ENCODE measurements around the gene MED23. TPM values are rescaled to one million over a fixed set of nuclear protein-coding genes. Genes with fewer than 3 reads are reported as not detected.

MED23 gene
- total and polyA plus RNA-seq, 10 of the 15 experiments (the other 5 are each of a cell fraction or from before 2014, with no cell fraction given) = 7.1 to 42.9 (median 19.6) TPM

GRCh38 chr6:131636880-131637792, 9.1 kb upstream of the MED23 start, which contains the start of gene ENPP3:
TSS of gene ENPP3 (plus strand) at chr6:131637302. CDS start at chr6:131637385, 83 bp downstream.
- DNase-seq (ENCODE audit: low read depth, low spot score) (no peak), ATAC-seq (no peak), FAIRE-seq (no peak)
- Histone ChIP-seq H3K27ac (ENCODE audit: control insufficient read depth, insufficient read depth) (no peak within 1 kb of the TSS), H4K20me1 (ENCODE audit: control insufficient read depth, insufficient read depth) (no peaks in the 10 kb centered on the region; the same call in 1 of the 2 replicates), H3K4me1 (ENCODE audit: control insufficient read depth, insufficient read depth, low read length) (no peaks in the 10 kb centered on the region; the same call in 1 of the 2 replicates), H3K4me2 (ENCODE audit: control insufficient read depth, insufficient read depth) (no peak within 1 kb of the TSS), H2AFZ (ENCODE audit: control insufficient read depth, low read depth, low read length) (no peak within 1 kb of the TSS), H3K27me3 (replicated peaks in 1 of 2; ENCODE audit: control insufficient read depth in 2 of 2, insufficient read depth in 2 of 2, low read length in 1 of 2) (no peaks in the 10 kb centered on the region; a peak in 2 of 4 replicates), H3K79me2 (ENCODE audit: control insufficient read depth, insufficient read depth, low read length) (no peaks in the 10 kb centered on the region), H3K36me3 (ENCODE audit: control insufficient read depth in 2 of 2, insufficient read depth in 2 of 2, low read length in 1 of 2) (no peaks in the 10 kb centered on the region), H3K9me3 (replicated peaks; ENCODE audit: control insufficient read depth, insufficient read depth, low read length) (no peaks in the 10 kb centered on the region), H3K9ac (ENCODE audit: control insufficient read depth, insufficient read depth, low read length) (no peak within 1 kb of the TSS), H3K4me3 (no peak within 1 kb of the TSS)
- in situ Hi-C loops (cut with MboI) = no loop called here
- 62% methylated on average over 10 of the region's 10 CpGs for WGBS (ENCODE audit: insufficient coverage, insufficient replicate concordance, low lambda C conversion rate, missing lambda C conversion rate)
- no TSS peak for BruUV-seq (replicated peaks)
- intact Hi-C loops (cut with micrococcal nuclease; ENCODE audit: unreplicated experiment) = loop anchor here (5.0 kb wide), 1 partner anchor 50 kb away; no protein-coding TSS in a partner anchor
- no peak for TF ChIP-seq ETV6 (conservative IDR thresholded peaks at IDR 0.05 in 1 of 2, IDR thresholded peaks at IDR 0.05 in 1 of 2; ENCODE audit: borderline replicate concordance in 1 of 2, low read depth in 1 of 2)
- TF ChIP-seq PAX5 (IDR thresholded peaks at IDR 0.05; ENCODE audit: borderline replicate concordance, low read depth, low read length) = no peak
- TF ChIP-seq MYB (IDR thresholded peaks at IDR 0.05; ENCODE audit: borderline replicate concordance, low read depth, low read length) = no peak
- TF ChIP-seq RAD51 (IDR thresholded peaks at IDR 0.05) = no peak
- no peak for TF ChIP-seq SRF (IDR thresholded peaks at IDR 0.05; ENCODE audit: low read depth in 2 of 2, low read length in 2 of 2)
- no peak for TF ChIP-seq SIN3A (IDR thresholded peaks at IDR 0.05; ENCODE audit: low read depth, low read length)
- TF ChIP-seq BACH1 (IDR thresholded peaks at IDR 0.05; ENCODE audit: borderline replicate concordance) = no peak
- no peak for TF ChIP-seq CREM (IDR thresholded peaks at IDR 0.05; ENCODE audit: low read depth)
- no peak for TF ChIP-seq BCLAF1 (IDR thresholded peaks at IDR 0.05)
- ChIA-PET SMC1A (ENCODE audit: uncharacterized antibody, unreplicated experiment) (interaction anchor here (1.3 to 1.4 kb wide), 2 partner anchors 9 to 17 kb away, joined by 3 to 7 read pairs; partner anchors contain the start of gene MED23), POLR2A (no interaction called here), RAD21 (ENCODE audit: unreplicated experiment) (no interaction called here), CTCF (interaction anchor here (1.0 to 1.6 kb wide), 3 partner anchors 9 to 752 kb away, joined by 3 to 15 read pairs (median 3); partner anchors contain the start of gene MED23)

Data from GM12878 (cell line).